Stimulated activated naive CD4-positive, alpha-beta T cell treated with Interleukin-2 at 50 U/mL for 16 hours (primary cell): ENCODE data around the gene DDX49.
"Not testable (repeated sequence)": the region's sequence is repeated elsewhere in the genome, so short reads cannot be mapped to it uniquely, and the experiment has no call there.

Source experiments
- DNase-seq: peaks from one replicate; lab custom pipeline; 2025; lab: John Stamatoyannopoulos, UW

DDX49 gene

DNA sequence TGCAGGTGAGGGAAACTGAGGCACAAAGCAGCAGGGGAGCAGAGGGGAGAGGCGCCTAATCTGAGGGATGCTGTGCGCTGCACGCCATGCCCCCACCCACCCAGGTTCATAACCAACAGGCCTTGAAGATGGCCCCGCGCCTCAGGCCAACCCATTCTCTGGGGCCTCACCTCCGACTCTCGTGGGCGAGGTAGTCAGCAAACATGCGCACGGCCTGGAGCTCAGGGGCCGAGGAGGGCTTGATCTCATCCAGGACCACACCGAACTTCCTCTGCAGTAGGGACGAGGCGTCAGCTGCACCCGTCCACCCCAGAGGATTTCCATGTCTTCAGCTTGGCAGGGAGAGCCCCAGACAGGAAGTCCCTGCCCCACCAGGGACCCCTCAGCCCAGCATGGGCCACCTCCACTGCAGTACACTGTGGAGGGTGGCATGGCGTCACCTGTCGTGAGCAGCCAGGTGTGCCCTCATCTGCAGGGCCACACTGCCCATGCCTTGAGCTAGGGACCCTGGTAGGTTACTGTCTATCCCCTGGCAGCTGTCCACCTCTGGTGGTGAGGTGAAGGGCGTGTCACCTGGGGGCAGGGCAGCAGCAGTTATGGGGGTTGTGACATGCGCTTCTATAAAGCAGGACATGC lies 8.6 kb upstream of the DDX49 start:
- DNase-seq = no peak

DNA sequence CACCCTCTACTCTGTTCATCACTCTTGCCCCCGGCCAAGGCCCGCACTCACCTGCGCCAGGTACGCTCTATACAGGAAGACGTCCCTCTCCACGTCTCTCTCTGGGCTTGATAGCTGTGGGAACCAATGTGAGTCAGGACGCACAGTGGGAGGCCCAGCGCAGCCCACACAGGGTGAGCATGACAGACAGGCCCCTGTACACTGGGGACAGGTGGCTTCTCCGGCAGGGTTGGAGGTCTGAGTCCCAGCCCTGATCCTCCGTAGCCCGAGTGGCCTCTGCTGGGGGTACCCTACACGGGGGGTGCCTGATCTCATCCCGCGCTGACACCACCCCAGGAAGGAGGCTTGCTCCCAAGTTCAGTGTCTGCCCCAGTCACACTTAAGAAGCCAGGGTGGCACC lies 6.6 kb upstream of the DDX49 start:
- DNase-seq = no peak

DNA sequence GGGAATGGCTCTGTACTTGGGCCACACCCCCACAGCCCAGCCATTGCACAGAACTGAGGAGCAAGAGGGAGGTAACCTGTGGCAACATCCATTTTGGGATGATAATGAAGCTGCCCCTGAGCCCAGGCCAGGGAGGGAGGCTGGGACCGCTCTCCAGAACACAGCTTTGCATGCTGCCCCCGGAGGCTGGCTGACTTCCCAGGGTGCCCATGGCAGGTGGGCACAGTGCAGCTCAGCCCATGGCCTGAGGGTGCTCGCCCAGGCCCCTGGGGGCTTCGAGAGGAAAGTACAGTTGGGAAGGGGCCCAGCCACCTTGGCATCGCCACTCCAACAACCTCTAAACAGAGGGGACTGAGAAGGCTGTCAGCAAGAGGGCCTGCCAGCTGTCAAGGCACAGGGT lies 6.0 kb upstream of the DDX49 start:
- DNase-seq = no peak

DNA sequence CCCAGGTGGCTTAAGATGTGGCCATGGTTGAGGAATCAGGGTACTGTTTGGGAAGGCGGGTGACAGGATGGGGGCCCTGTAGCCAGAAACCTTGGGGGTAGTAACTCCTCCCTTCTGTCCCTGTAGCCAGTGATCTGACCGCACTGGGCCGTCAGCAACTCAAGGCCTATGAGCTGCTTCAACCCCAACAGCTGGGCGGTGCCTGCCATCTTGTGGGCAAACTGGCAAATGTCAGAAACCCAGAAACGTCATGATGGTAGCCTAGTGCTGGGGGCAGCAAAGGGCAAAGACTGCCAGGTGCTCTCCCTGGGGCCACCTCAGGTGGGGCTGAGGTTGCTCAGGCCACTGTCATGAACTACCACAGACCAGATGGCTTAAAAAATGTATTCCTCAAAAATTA lies 3.9 kb upstream of the DDX49 start:
- DNase-seq = peak; percentile 16

DNA sequence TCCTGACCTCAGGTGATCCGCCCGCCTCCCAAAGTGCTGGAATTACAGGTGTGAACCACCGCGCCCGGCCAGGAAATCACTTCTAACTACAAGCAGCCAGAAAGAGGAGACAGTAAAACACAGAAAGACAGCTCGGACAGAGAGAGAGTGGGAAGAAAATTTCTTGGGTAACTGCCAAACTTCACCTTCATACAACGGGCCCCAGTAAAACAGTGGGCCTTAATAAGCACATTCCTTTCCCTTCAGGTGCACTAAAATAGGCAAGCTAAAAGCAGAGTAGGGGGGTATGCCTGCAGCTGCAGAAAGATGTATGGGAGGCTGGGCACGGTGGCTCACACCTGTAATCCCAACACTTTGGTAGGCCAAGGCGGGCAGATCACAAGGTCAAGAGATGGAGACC lies 1.9 kb upstream of the DDX49 start:
- DNase-seq = not testable (repeated sequence)

DNA sequence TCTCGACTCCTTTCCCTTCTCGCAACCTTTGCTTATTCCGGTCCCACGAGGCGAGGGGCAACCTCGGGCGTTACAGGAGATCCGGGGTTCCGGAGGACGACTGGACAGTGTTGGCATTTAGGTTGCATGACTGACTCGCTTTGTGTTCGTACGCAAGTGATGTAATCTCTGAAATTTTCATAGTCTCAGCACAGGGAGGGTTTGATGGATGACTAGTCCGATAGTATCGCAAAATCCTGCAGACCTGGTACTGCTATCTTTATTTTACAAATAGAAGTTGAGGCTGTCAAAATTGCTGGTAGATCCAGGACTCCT lies 342 bp downstream of the DDX49 start:
- DNase-seq = no peak

DNA sequence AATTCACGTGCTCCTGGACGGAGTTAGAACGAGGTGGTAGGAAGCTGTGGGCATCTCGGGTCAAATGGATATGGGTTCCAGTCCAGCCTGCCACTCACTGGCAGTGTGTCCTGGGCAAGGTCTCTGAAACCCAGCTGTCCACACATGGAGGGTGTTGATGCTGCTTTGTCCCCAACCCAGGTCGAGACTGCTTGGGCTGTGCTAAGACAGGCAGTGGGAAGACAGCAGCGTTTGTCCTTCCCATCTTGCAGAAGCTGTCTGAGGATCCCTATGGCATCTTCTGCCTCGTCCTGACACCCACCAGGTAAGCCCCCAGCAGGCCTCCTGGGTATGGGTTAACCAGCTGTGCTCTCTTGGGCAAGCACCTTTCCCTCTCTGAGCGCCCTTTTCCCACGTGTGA lies 885 bp downstream of the DDX49 start:
- DNase-seq = no peak

DNA sequence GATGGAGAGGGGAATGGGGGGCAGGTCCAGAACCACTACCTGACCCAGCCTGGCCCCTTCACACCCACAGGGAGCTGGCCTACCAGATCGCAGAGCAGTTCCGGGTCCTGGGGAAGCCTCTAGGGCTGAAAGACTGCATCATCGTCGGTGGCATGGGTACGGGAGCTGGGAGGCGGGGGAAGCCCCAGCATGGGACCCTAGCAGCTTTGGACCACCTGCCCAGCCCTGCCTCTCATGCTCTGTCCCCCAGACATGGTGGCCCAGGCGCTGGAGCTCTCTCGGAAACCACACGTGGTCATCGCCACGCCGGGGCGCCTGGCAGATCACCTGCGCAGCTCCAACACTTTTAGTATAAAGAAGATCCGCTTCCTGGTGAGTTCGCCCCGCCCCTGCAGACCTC lies 2.1 kb downstream of the DDX49 start:
- DNase-seq = no peak

DNA sequence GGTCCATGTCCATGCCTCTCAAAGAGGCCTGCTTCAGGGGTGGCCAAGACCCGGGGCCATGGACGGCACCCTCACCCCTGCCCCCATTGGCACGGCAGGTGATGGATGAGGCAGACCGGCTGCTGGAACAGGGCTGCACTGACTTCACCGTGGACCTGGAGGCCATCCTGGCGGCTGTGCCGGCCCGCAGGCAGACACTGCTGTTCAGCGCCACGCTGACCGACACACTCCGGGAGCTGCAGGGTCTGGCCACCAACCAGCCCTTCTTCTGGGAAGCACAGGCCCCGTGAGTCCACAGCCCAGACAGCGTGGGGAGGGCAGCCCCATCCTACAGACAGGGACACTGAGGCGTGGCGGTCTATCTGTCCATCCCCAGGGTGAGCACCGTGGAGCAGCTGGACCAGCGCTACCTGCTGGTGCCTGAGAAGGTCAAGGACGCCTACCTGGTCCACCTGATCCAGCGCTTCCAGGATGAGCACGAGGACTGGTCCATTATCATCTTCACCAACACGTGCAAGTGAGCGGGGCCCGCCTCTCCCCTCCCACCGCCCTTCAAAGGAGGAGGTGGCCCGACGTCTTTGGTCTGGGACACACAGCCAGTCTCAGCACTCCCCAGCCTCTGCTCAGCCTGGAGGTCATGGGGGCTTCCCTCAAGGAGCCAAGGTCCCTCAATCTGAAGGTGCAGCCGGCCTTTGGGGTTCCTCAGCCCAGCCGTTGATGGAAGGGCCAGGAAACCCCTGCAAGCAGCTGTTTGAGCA lies 2.9 kb downstream of the DDX49 start:
- DNase-seq = no peak

DNA sequence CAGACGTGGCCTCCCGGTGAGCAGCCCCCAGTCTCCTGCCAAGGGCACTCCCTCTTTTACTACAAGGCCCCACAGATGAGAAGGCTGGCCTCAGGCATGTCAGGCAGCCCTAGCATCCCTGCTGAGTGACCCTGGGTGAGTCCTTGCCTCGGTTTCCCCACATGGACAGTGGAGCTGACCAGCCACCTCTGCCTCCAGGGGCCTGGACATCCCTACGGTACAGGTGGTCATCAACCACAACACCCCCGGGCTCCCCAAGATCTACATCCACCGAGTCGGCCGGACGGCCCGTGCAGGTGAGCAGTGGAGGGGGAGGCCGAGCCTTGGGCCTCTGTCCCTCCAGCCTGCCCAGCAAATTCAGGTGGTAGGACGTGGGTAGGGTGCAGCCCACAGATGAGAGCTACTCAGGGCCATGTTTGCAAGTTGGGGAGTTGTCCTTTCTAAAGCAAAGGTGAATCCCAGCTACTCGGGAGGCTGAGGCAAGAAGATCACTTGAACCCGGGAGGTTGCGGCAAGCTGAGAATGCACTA lies 5.2 kb downstream of the DDX49 start:
- DNase-seq = no peak

DNA sequence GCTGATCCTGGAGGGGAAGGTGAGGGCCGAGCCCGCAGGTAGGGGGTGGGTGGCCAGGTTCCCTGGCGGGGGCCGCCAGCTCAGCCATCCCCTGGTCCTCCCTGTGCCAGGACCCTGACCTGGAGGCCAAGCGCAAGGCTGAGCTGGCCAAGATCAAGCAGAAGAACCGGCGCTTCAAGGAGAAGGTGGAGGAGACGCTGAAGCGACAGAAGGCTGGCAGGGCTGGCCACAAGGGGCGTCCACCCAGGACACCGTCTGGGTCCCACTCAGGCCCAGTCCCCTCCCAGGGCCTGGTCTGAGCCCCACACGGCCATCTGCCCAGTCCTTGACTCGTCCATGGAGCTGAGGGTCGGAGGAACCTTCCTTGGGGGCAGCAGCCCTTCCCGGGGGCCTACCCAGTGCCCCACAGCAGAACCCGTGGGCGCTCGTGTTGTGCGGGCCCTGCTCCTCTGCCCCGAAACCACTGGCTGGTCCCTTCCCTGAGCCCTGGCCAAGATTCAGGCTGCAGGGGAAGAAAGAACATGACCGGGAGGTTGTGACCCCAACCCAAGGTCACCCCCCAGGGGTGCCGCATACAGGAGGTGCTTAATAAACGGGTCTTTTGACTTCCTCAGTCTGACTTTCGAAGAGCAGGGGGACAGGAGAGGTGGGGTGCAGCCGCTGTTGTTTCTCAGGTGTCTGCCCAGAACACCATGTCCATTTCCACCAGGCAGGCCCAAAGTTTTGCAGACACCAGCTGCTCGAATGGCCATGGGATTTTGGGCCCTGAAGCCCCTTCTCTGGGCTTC lies 8.7 kb downstream of the DDX49 start:
- no peak for DNase-seq

DNA sequence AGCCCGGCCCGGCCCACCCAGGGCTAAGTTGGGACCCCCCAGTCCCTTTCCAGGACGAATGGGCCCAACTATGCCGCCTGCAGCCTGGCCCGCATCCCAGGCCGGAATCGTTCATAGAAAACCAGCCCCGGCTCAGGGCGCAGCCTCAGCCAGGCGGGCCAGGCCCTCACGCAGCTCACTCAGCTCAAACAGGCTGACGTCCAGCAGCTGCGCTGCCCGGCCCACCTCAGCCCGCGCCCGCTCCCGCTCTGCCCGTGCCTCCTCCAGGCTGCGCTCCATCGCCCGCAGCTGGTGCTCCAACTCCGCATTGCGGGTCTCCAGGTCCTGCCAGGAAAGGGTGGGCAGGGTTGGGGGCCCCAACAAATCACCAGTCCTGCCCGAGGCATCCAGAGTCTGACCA lies 9.8 kb downstream of the DDX49 start:
- no peak for DNase-seq

DNA sequence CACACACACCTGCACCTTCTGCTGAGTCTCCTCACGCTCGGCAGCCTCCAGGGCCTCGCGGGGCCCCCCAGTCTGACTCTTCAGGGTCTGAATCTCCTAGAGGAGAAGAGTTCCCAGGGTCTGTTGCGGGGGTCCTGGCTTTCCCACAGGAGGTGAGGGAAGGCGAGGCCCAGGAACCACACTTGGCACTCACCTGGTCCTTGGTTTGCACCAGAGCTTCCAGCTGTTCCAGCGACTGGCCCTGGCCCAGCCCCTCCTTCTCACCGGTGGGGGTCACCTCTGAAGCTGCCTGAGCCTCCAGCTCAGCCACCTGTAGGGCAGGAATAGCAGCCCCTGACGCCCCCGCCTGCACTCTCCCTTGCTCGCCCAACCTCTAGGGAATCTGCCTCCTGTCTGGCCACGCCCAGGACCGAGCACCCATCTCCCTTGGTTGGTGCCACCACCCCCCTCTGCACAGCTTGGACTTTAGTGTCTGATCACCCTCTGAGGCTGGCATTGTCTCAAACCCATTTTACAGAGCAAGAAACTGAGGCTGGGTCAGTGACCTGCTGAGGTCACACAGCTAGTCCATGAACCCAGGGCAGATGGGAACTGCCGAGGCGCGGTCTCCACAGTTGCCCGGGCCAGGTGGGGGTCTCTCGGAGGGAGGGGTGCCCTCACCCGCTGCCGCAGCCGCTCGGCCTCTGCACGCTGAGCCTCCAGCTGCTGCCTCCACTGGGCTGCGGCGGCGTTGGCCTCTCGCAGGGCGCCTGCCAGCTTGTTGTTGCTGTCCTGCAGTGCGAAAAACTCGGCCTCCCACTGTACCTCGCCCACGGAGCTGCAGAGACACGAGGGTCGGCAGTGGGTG lies 12.0 kb downstream of the DDX49 start:
- no peak for DNase-seq

DNA sequence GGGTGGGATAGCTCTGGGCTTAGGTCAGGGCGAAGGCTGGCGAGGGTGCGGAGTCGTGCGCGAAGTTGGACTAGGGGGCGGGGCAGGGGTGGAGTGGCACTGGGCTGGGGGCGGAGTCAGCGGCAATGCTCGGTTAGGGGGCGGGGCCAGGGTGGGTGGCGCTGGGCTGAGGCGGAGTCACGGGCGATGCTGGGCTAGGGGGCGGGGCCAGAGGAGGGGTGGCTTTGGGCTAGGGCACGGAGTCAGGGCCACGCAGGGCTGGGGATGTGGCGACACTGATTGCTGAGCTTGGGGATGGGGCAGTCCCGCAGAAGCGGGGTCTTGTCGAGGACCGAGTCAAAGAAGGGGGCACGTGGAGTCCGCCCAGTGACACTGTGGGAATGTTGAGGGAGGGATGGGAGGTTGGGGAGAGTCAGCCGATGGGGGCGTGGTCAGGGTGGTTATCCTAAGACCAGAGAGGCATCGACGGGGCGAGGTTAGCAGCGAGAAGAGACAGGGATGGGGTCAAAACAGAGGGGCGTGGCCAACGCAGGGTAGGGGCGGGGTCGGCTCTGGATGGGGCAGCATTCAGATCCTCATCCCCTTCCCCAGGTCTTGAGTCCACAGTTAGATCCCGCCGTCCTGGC lies 12.8 kb downstream of the DDX49 start:
- DNase-seq = peak; percentile 82

DNA sequence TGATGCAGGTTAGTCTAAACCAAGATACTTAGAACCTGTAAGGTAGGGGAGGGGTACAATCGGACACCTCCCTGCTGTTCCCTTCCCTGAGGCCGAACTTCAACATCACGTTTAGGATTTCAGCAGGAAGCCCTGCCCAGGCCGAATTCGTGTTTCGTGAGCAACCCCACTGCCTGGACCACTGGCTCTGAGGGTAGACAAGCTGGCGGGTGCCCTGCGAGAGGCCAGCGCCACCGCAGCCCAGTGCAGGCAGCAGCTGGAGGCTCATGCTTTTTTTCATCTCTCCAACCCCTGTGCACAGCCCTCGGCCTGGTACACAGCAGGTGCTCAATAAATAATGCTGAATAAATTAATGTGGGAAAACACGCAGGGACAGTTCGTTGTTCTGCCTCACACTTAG lies 13.8 kb downstream of the DDX49 start:
- no peak for DNase-seq

DNA sequence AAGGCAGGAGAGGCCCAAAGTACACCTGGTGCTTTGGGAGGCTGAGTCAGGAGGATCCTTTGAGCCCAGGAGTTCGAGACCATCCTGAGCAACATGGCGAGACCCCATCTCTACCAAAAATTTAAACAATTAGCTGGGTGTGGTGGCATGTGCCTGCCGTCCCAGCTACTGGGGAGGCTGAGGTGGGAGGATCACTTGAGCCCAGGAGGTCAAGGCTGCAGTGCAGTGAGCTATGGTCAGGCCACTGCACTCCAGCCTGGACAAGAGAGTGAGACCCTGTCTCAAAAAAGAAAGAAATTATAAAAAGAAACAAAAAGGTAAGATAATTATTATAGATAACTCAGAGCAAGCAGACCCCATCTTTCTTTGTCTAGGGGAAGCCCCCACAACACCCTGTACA lies 19.6 kb downstream of the DDX49 start:
- no peak for DNase-seq

DNA sequence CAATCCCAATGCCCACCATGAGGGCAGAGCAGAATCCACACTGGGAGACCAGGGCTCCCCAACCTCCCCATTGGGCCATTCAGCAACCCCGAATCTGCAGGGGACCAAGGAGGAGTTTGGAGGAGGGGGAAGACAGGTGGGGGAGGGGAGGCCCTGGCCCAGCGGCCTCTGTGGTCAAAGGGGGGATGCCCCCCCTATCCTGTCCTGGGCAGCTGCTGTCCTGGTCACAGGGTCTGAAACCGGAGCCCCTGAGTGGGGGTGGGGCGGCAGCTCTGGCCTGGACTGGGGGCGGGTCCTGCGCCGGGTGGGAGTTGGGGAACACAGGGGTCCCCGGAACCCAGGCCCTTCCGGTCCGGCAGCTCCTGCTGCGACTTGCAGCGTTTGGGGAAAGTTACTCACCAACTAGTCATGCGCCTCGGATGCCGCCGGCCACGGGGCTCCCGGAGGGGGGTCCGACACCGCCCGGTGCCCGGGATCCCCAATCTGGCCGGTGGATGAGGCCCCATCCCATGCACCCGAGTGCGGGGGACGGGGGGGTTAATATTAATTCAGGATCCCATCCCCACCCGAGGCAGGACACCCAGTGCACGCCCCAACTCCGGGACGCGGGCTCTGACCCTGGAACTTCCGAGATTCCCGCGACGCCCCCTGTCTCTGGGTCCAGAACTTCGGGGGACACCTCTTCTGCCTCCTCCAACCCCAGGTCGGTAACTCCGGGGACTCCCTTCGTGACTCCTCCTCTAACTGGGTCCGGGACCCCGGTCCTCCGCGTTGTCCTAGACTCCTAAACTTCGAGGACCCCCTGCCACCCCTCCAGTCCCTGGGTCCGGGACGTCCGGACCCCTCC lies 20.6 kb downstream of the DDX49 start:
- DNase-seq = no peak

DNA sequence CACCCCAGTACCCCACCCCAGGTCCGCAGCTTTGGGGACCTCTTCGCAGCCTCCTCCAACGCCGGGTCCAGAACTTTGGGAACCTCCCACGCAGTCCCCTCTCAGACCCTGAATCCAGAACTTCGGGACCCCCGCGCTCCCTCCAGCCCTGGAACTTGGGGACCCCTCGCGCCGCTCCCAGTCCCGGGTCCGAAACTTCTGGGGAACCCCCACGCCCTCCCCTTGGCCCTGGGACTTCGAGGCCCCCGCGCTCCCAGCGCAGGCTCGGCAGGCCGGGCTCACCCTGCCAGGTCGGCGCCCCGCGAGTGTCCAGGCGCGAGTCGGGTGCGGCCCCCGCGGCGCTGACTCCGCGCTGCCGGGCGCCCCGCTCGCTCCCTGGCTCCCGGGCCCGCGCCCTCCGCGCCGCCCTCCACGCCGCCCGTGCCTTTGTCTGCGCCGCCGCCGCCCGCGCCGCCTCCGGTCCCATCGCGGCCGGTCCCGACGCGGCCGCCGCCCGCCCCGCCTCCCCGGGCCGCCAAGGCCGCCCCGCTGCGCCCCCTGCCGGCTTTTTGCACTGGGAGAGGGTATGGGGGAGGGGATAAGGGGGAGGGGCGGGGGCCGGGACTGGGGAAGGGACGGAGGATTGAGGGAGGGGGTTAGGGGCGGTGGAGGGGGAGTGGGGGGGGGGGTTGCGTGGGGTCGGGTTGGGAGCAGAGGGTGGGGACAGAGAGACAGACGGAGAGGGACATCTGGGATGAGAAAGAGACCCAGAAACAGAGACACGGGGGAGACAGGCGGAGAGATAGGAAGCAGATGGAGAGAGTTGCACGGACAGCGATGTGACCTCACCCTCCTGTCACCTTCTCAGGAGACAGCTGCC lies 21.5 kb downstream of the DDX49 start, which contains the start of gene HOMER3:
HOMER3 (minus strand) TSS at position 449 of the 859 bp plus-strand sequence. CDS start 2,235 bp downstream, outside the sequence.
- peak; percentile 60 for DNase-seq

DNA sequence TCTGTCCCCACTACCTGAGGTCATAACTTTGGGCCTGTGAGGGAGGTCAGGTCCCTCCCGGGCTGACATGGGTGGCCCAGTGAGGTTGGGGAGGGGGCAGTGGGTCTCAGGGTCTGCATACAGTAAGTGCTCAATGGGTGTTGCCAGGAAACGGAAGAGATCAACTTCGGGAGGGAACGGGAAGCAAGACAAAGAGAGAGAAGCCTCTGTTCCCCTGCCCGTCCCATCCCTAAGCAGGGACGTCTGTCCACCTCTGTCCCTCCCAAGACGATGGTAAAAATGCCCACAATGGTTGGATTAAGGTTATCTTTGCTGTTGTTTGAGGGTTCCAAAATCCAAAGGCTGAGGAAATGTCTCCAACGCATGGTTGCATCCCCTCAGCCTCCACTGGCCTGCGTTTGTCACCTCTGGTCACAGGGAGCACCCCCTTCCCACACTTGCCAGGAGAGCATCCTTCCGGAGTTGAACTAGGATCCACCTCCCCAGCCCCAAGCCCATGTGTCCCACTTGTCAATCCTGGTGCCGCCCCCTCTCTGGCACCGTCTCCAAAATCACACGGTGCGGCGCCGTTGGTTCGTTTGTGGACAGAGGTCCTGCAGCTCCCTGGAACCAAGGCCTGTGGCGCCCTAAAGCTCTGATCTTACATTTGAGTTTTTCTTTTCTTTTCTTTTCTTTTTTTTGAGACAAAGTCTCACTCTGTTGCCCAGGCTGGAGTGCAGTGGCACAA lies 22.3 kb downstream of the DDX49 start:
- DNase-seq = no peak
